HepG2 (cell line): ENCODE data around the gene AXIN2. TPM values are rescaled to one million over a fixed set of nuclear protein-coding genes. Genes with fewer than 3 reads are reported as not detected.

Experiments
- BHLHE40 ChIP-seq: IDR thresholded peaks from 2 replicates; pipeline ENCODE4 v1.6.1; 2011; ENCODE audit warnings: low read length, improper control_type of control experiment
- BORCS8-MEF2B ChIP-seq: sonication (generic); formaldehyde crosslinking; IDR thresholded peaks from 2 replicates; pipeline ENCODE4 v1.8.0; 2022; ENCODE audit warnings: mild to moderate bottlenecking, missing genetic modification reagents
- ESRRA ChIP-seq: sonication (generic); formaldehyde crosslinking; IDR thresholded peaks from 2 replicates; pipeline ENCODE4 v1.5.1; 2020; ENCODE audit warnings: mild to moderate bottlenecking, low read depth, missing genetic modification reagents
- FOSL1 ChIP-seq: sonication (generic); formaldehyde crosslinking; IDR thresholded peaks from 2 replicates; pipeline ENCODE4 v1.9.0; 2021; ENCODE audit warnings: missing genetic modification reagents, borderline replicate concordance
- FOXK1 ChIP-seq: sonication (generic); formaldehyde crosslinking; IDR thresholded peaks from 2 replicates; pipeline ENCODE4 v1.4.0; 2020; ENCODE audit warnings: low read depth, missing genetic modification reagents, borderline replicate concordance
- HNRNPLL ChIP-seq: fragments of 200-400 bp; formaldehyde crosslinking; IDR thresholded peaks from 2 replicates; pipeline ENCODE4 v1.6.1; 2017; ENCODE audit warnings: mild to moderate bottlenecking, low read depth, low read length; ENCODE audit not compliant: poor library complexity, severe bottlenecking
- KLF6 ChIP-seq: IDR thresholded peaks from 2 replicates; pipeline ENCODE4 v1.8.0; 2016; ENCODE audit warnings: missing biosample characterization, missing genetic modification reagents
- NCOR1 ChIP-seq: fragments of 200-600 bp; sonication (generic); IDR thresholded peaks from 2 replicates; pipeline ENCODE4 v1.7.0; 2017; ENCODE audit warnings: antibody characterized with exemption, low read length, borderline replicate concordance
- NFE2L2 ChIP-seq: fragments of 150-350 bp; IDR thresholded peaks from 2 replicates; pipeline ENCODE4 v1.6.1; 2014; ENCODE audit warnings: low read length
- TGIF2 ChIP-seq: IDR thresholded peaks from 2 replicates; pipeline ENCODE4 v1.6.1; 2016; ENCODE audit warnings: control low read depth, missing compliant biosample characterization
- YEATS4 ChIP-seq: sonication (generic); formaldehyde crosslinking; IDR thresholded peaks from 2 replicates; pipeline ENCODE4 v1.4.0; 2020; ENCODE audit warnings: missing genetic modification reagents, borderline replicate concordance
- ZC3H4 ChIP-seq: sonication (generic); formaldehyde crosslinking; IDR thresholded peaks from 2 replicates; pipeline ENCODE4 v1.4.0; 2020; ENCODE audit warnings: missing genetic modification reagents, borderline replicate concordance
- ZKSCAN5 ChIP-seq: sonication (generic); formaldehyde crosslinking; IDR thresholded peaks from 2 replicates; pipeline ENCODE4 v1.5.1; 2020; ENCODE audit warnings: mild to moderate bottlenecking, missing genetic modification reagents
- ZNF292 ChIP-seq: sonication (generic); formaldehyde crosslinking; IDR thresholded peaks from 2 replicates; pipeline ENCODE4 v1.8.1; 2022; ENCODE audit warnings: mild to moderate bottlenecking, low read depth, missing genetic modification reagents, borderline replicate concordance
- ZNF501 ChIP-seq: sonication (generic); formaldehyde crosslinking; IDR thresholded peaks from 2 replicates; pipeline ENCODE4 v1.5.1; 2020; ENCODE audit warnings: mild to moderate bottlenecking, moderate library complexity, missing genetic modification reagents
- ZNF670 ChIP-seq: sonication (generic); formaldehyde crosslinking; IDR thresholded peaks from 2 replicates; pipeline ENCODE4 v1.8.0; 2022; ENCODE audit warnings: mild to moderate bottlenecking, missing genetic modification reagents, borderline replicate concordance
- ZNF788 ChIP-seq: sonication (generic); formaldehyde crosslinking; IDR thresholded peaks from 2 replicates; pipeline ENCODE4 v1.5.0; 2020; ENCODE audit warnings: mild to moderate bottlenecking, missing genetic modification reagents, borderline replicate concordance
- ZNF816 ChIP-seq: sonication (generic); formaldehyde crosslinking; IDR thresholded peaks from 2 replicates; pipeline ENCODE4 v1.8.0; 2022; ENCODE audit warnings: missing genetic modification reagents, mild to moderate bottlenecking, borderline replicate concordance
- polyA plus RNA-seq, 8 experiments: library from polyadenylated mRNA; depleted of rRNA in 3 of 8; stranded (reverse) in 7 of 8; unstranded in 1 of 8; fragments of >200 nt; fragmentation: Illumina TruSeq in 4 of 8; extraction: Trizol in 4 of 8; gene quantifications; 2 replicates each; pipeline versions ENCODE4 v1.2.1 to v1.2.3, GENCODE V29; 2011 to 2016; ENCODE audit warnings: low read depth in 4 of 8, missing spikeins in 1 of 8, mixed read lengths in 1 of 8; ENCODE audit not compliant: insufficient read depth in 1 of 8
- total RNA-seq, 5 experiments: library from RNA; depleted of rRNA; stranded (reverse); fragments of >200 nt; fragmentation: Illumina TruSeq; extraction: Trizol; gene quantifications; 2 replicates each; pipeline ENCODE4 v1.2.3, GENCODE V29; 2016; ENCODE audit warnings: low read depth in 1 of 5
- TF ChIP-seq, protein P1 (sequence below): sonication (generic); formaldehyde crosslinking; IDR thresholded peaks from 2 replicates; pipeline ENCODE4 v1.4.0; 2020; ENCODE audit warnings: missing genetic modification reagents, borderline replicate concordance
- TF ChIP-seq, protein P2 (sequence below), 2 experiments: sonication (generic) in 1 of 2; formaldehyde crosslinking in 1 of 2; IDR thresholded peaks; 2 replicates each; pipeline versions ENCODE4 v1.4.0 to v1.6.1; 2018 to 2020; ENCODE audit warnings: missing genetic modification reagents in 2 of 2, borderline replicate concordance in 1 of 2, low read depth in 1 of 2, mild to moderate bottlenecking in 1 of 2, missing biosample characterization in 1 of 2
- TF ChIP-seq, protein P3 (sequence below): fragments of 450-650 bp; IDR thresholded peaks from 2 replicates; pipeline ENCODE4 v1.6.1; 2016
- TF ChIP-seq, protein P4 (sequence below): sonication (generic); formaldehyde crosslinking; conservative IDR thresholded peaks from 2 replicates; pipeline ENCODE4 v1.4.0; 2020; ENCODE audit warnings: missing genetic modification reagents

The AXIN2 gene
- total and polyA plus RNA-seq, 2 of the 13 experiments (the other 11 are each of a cell fraction or from before 2014, with no cell fraction given) = 58.6 to 63.4 TPM

DNA sequence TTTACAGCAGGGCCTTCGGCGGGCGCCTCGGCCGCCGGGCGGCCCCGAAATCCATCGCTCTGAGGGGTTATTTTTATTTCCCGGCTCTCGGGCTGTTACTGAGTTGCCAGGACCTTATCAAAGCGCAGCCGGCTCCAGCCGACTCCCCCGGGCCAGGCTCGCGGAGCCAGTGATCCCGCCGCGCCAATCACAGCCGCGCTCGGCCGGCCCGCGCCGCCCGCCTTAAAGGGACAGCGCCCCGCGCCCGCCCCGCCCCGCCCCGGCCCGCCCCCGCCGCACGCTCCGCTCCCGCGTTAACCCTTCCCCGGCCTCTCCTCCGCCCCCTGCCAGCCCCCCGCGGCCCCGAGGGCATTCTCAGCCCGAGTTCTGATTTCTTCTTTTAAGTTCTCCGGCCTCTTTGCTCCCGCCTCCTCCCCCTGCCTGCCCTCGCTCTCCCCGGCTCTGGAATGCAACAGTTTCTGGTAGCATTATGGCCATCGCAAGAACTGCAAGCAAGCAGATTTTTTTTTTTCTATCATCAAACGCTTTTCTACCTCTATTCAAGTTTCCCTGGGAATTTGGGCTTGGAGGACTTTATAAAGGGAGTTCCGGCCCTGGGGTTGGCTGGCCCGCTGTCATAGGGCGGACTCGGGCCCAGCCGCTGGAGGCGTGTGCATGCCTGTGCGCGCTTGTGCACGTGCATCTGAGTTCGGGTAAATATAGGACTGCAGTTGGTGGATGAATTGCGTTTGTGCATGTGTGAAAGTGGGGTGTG is at the start of gene AXIN2 (continued):
- TF ChIP-seq ZNF670 (CRISPR knock-in tag) (0 out of 2 replicates have a peak, but pooled peaks have one; percentile 8), YEATS4 (CRISPR knock-in tag) (peak; percentile 71; the same call in 1 of the 2 replicates), HNRNPLL (peak; percentile 54), BHLHE40 (peak; percentile 98), ZNF501 (CRISPR knock-in tag) (peak; percentile 87), ZC3H4 (CRISPR knock-in tag) (peak; percentile 63; the same call in 1 of the 2 replicates), TGIF2 (CRISPR knock-in tag) (peak; percentile 98), KLF6 (CRISPR knock-in tag) (peak; percentile 88), NCOR1 (peak; percentile 71; the same call in 1 of the 2 replicates), ZNF292 (peak; percentile 75), ZNF816 (CRISPR knock-in tag) (no peak; the same call in 1 of the 2 replicates), NFE2L2 (no peak), ESRRA (peak; percentile 68; the same call in 1 of the 2 replicates), ZKSCAN5 (CRISPR knock-in tag) (peak; percentile 53; the same call in 1 of the 2 replicates), FOSL1 (CRISPR knock-in tag) (peak; percentile 57; the same call in 1 of the 2 replicates), BORCS8-MEF2B (peak; percentile 98), FOXK1 (peak; percentile 66; the same call in 1 of the 2 replicates), ZNF788 (CRISPR knock-in tag) (peak; percentile 83; the same call in 1 of the 2 replicates)
- TF ChIP-seq, protein P1, sequence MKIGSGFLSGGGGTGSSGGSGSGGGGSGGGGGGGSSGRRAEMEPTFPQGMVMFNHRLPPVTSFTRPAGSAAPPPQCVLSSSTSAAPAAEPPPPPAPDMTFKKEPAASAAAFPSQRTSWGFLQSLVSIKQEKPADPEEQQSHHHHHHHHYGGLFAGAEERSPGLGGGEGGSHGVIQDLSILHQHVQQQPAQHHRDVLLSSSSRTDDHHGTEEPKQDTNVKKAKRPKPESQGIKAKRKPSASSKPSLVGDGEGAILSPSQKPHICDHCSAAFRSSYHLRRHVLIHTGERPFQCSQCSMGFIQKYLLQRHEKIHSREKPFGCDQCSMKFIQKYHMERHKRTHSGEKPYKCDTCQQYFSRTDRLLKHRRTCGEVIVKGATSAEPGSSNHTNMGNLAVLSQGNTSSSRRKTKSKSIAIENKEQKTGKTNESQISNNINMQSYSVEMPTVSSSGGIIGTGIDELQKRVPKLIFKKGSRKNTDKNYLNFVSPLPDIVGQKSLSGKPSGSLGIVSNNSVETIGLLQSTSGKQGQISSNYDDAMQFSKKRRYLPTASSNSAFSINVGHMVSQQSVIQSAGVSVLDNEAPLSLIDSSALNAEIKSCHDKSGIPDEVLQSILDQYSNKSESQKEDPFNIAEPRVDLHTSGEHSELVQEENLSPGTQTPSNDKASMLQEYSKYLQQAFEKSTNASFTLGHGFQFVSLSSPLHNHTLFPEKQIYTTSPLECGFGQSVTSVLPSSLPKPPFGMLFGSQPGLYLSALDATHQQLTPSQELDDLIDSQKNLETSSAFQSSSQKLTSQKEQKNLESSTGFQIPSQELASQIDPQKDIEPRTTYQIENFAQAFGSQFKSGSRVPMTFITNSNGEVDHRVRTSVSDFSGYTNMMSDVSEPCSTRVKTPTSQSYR (CRISPR knock-in tag) = peak; percentile 67
- TF ChIP-seq, protein P2, sequence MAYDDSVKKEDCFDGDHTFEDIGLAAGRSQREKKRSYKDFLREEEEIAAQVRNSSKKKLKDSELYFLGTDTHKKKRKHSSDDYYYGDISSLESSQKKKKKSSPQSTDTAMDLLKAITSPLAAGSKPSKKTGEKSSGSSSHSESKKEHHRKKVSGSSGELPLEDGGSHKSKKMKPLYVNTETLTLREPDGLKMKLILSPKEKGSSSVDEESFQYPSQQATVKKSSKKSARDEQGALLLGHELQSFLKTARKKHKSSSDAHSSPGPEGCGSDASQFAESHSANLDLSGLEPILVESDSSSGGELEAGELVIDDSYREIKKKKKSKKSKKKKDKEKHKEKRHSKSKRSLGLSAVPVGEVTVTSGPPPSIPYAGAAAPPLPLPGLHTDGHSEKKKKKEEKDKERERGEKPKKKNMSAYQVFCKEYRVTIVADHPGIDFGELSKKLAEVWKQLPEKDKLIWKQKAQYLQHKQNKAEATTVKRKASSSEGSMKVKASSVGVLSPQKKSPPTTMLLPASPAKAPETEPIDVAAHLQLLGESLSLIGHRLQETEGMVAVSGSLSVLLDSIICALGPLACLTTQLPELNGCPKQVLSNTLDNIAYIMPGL (CRISPR knock-in tag; IDR thresholded peaks at IDR 0.05; ENCODE audit: borderline replicate concordance in 1 of 2, low read depth in 1 of 2) = peak; percentile 11 to 72; a peak in 2 of 4 replicates
- TF ChIP-seq, protein P3, sequence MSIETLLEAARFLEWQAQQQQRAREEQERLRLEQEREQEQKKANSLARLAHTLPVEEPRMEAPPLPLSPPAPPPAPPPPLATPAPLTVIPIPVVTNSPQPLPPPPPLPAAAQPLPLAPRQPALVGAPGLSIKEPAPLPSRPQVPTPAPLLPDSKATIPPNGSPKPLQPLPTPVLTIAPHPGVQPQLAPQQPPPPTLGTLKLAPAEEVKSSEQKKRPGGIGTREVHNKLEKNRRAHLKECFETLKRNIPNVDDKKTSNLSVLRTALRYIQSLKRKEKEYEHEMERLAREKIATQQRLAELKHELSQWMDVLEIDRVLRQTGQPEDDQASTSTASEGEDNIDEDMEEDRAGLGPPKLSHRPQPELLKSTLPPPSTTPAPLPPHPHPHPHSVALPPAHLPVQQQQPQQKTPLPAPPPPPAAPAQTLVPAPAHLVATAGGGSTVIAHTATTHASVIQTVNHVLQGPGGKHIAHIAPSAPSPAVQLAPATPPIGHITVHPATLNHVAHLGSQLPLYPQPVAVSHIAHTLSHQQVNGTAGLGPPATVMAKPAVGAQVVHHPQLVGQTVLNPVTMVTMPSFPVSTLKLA = peak; percentile 92
- TF ChIP-seq, protein P4, sequence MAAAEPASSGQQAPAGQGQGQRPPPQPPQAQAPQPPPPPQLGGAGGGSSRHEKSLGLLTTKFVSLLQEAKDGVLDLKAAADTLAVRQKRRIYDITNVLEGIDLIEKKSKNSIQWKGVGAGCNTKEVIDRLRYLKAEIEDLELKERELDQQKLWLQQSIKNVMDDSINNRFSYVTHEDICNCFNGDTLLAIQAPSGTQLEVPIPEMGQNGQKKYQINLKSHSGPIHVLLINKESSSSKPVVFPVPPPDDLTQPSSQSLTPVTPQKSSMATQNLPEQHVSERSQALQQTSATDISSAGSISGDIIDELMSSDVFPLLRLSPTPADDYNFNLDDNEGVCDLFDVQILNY (CRISPR knock-in tag) = 0 out of 2 replicates have a peak, but pooled peaks have one; percentile 41
